Spleen (tissue), 11 donors: ENCODE results near the gene KRT85. TPM values are rescaled to one million over a fixed set of nuclear protein-coding genes. Genes with fewer than 3 reads are reported as not detected.
A peak's percentile ranks its signal among the peaks of the same experiment; 100 is the strongest.

Experiments used
- DNase-seq: peaks from one replicate; pipeline ENCODE4 v3.0.0-alpha.2; 2020
- H3K27ac ChIP-seq, 8 donors: fragments of 200-600 bp; sonication (generic) in 7 of 8; 1 replicate in 4 of 8; 2 replicates in 4 of 8; pipeline versions ENCODE4 v1.5.0 to v1.8.0; 2016 to 2021; ENCODE audit warnings: inconsistent platforms in 4 of 8, mild to moderate bottlenecking in 4 of 8, moderate library complexity in 1 of 8
- H3K27me3 ChIP-seq, 7 donors: fragments of 200-600 bp; sonication (generic) in 6 of 7; replicated peaks in 1 of 7; 1 replicate in 4 of 7; 2 replicates in 3 of 7; pipeline versions ENCODE4 v1.5.0 to v1.8.0; 2016 to 2021; ENCODE audit warnings: inconsistent platforms in 3 of 7, mild to moderate bottlenecking in 1 of 7
- H3K36me3 ChIP-seq, 6 donors: fragments of 200-600 bp; sonication (generic) in 5 of 6; 1 replicate in 4 of 6; 2 replicates in 2 of 6; pipeline versions ENCODE4 v1.5.0 to v1.8.0; 2016 to 2021; ENCODE audit warnings: inconsistent platforms in 2 of 6
- H3K4me1 ChIP-seq, 6 donors: fragments of 200-600 bp; sonication (generic) in 5 of 6; 1 replicate in 3 of 6; 2 replicates in 3 of 6; pipeline versions ENCODE4 v1.5.0 to v1.8.0; 2016 to 2021; ENCODE audit warnings: inconsistent platforms in 3 of 6
- H3K4me3 ChIP-seq, 8 donors: fragments of 200-600 bp; sonication (generic) in 7 of 8; 1 replicate in 4 of 8; 2 replicates in 4 of 8; pipeline versions ENCODE4 v1.5.0 to v1.8.0; 2016 to 2021; ENCODE audit warnings: inconsistent platforms in 4 of 8, mild to moderate bottlenecking in 4 of 8, moderate library complexity in 2 of 8
- H3K9me3 ChIP-seq, 8 donors: fragments of 200-600 bp; sonication (generic) in 7 of 8; 1 replicate in 4 of 8; 2 replicates in 4 of 8; pipeline versions ENCODE4 v1.5.0 to v1.8.0; 2016 to 2021; ENCODE audit warnings: inconsistent platforms in 4 of 8
- POLR2A ChIP-seq, 3 donors: fragments of 450-650 bp; IDR thresholded peaks; one replicate each; pipeline ENCODE4 v1.5.1; 2017; ENCODE audit warnings: antibody characterized with exemption in 3 of 3, mild to moderate bottlenecking in 1 of 3
- POLR2AphosphoS5 ChIP-seq, 3 donors: sonication (generic); formaldehyde crosslinking; IDR thresholded peaks; one replicate each; pipeline ENCODE4 v1.5.1; 2017; ENCODE audit warnings: antibody characterized with exemption in 3 of 3
- whole genome bisulfite sequencing, 5 donors: extraction: QIAGEN DNeasy Blood & Tissue Kit in 3 of 5; methylation state at CpG; one replicate each; pipeline versions ENCODE4 v1.1.5 to v1.1.7; 2013 to 2018; 5-methylcytosine and 5-hydroxymethylcytosine counted together
- intact Hi-C: fragments of 100-400 bp; cut with DNase I; formaldehyde crosslinking; loops from one replicate; pipeline ENCODE4 v1.15.0; 2023; ENCODE audit warnings: low total_unique reads
- polyA plus RNA-seq, 3 donors: library from polyadenylated mRNA; stranded (reverse); fragments of 200-250 nt; gene quantifications; one replicate each; pipeline ENCODE4 v1.2.1, GENCODE V29; 2013
- total RNA-seq, 7 donors: library from RNA; depleted of rRNA in 3 of 7; stranded (reverse); fragments of >200 nt in 3 of 7; fragmentation: NEBNext Ultra II Directional in 4 of 7; extraction: Animal tissue kit (Norgen Biotek cat#: 25700) in 4 of 7; gene quantifications; one replicate each; pipeline versions ENCODE4 v1.1.0 to v1.2.1, GENCODE V29; 2016 to 2021
- TF ChIP-seq, protein P1 (sequence below), 11 experiments: fragments of 200-600 bp in 7 of 11; fragments of 450-650 bp in 4 of 11; sonication (generic) in 4 of 11; IDR thresholded peaks in 8 of 11; conservative IDR thresholded peaks in 3 of 11; 1 replicate in 7 of 11; 2 replicates in 4 of 11; pipeline versions ENCODE4 v1.4.0 to v1.8.0; 2016 to 2021; ENCODE audit warnings: antibody characterized with exemption in 11 of 11, inconsistent platforms in 4 of 11, mild to moderate bottlenecking in 1 of 11
- donor health status: healthy with polysubstance abuse.
- donor health status: DM: no; HTN: no; CAD: no; lungs with moderate emphysema.
- donor health status: DM: no; HTN: no; CAD: no.
- donor health status: Bipolar disorder and iron deficiency.
- donor health status: healthy.
- donor health status: DM: no; HTN: no; CAD: no.
- donor health status: DM: yes; HTN: yes; CAD: no.

KRT85 gene
- total and polyA plus RNA-seq, 10 donors, result 0.52 TPM; not detected in 9

DNA sequence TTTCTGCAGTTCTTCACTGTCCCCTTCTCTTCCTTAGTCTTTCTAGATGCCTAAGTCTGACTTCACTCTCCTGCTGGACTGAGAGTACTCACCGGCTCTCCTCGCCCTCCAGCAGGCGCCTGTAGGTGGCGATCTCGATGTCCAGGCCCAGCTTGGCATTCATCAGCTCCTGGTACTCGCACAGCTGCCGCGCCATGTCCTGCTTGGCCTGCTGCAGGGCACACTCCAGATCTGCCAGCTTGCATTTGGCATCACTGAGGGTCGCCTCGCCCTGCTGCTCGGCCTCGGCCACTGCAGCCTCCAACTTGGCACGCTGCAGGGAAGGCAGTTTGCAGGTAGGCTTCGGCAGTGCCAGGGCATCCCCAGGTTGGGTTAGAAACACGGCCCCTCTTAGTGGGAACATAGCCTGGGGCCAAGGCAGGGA, 13.0 kb upstream of the KRT85 start:
- no peak for TF ChIP-seq POLR2AphosphoS5 (IDR thresholded peaks at IDR 0.05)
- TF ChIP-seq, protein P1, sequence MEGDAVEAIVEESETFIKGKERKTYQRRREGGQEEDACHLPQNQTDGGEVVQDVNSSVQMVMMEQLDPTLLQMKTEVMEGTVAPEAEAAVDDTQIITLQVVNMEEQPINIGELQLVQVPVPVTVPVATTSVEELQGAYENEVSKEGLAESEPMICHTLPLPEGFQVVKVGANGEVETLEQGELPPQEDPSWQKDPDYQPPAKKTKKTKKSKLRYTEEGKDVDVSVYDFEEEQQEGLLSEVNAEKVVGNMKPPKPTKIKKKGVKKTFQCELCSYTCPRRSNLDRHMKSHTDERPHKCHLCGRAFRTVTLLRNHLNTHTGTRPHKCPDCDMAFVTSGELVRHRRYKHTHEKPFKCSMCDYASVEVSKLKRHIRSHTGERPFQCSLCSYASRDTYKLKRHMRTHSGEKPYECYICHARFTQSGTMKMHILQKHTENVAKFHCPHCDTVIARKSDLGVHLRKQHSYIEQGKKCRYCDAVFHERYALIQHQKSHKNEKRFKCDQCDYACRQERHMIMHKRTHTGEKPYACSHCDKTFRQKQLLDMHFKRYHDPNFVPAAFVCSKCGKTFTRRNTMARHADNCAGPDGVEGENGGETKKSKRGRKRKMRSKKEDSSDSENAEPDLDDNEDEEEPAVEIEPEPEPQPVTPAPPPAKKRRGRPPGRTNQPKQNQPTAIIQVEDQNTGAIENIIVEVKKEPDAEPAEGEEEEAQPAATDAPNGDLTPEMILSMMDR (IDR thresholded peaks at IDR 0.05 in 8 of 11, conservative IDR thresholded peaks at IDR 0.05 in 3 of 11), result peak in 4 of 11 experiments; percentile 5 to 29 (median 23)
- H3K36me3 ChIP-seq, result no peaks in the 10 kb centered on the region
- 59 to 67% (median 65%) methylated on average over 14 to 15 of the region's 15 CpGs for WGBS, 5 donors
- H3K4me1 ChIP-seq, result no peaks in the 10 kb centered on the region
- intact Hi-C loops, result loop anchor here (10.0 kb wide), 1 partner anchor 115 kb away; the partner anchor contains the start of gene KRT6A
- no peaks in the 10 kb centered on the region for H3K9me3 ChIP-seq
- no peak for DNase-seq
- H3K4me3 ChIP-seq, result no peak overlapping the region
- H3K27ac ChIP-seq, result no peak overlapping the region
- peaks cover 0 to 27% (median 0%) of the 10 kb centered on the region in 7 donors for H3K27me3 ChIP-seq

GRCh38 chr12:52379536-52379935, 12.3 kb upstream of the KRT85 start:
- Histone ChIP-seq H3K9me3 (no peaks in the 10 kb centered on the region), H3K4me1 (no peaks in the 10 kb centered on the region), H3K36me3 (no peaks in the 10 kb centered on the region), H3K27me3 (peaks cover 0 to 27% (median 0%) of the 10 kb centered on the region in 7 donors), H3K4me3 (no peak overlapping the region), H3K27ac (no peak overlapping the region)
- intact Hi-C loops, result loop anchor here (10.0 kb wide), 1 partner anchor 605 kb away; no protein-coding TSS in a partner anchor
- 79 to 93% (median 85%) methylated on average over 6 of the region's 6 CpGs for WGBS, 5 donors
- DNase-seq, result no peak
- TF ChIP-seq POLR2AphosphoS5 (IDR thresholded peaks at IDR 0.05) (no peak), POLR2A (IDR thresholded peaks at IDR 0.05) (no peak)
- TF ChIP-seq, protein P1 (IDR thresholded peaks at IDR 0.05 in 8 of 11, conservative IDR thresholded peaks at IDR 0.05 in 3 of 11), result no peak

GRCh38 chr12:52378091-52378490, 10.8 kb upstream of the KRT85 start:
- H3K36me3 ChIP-seq, result no peaks in the 10 kb centered on the region
- 66 to 84% (median 76%) methylated on average over 15 to 19 of the region's 19 CpGs for WGBS, 5 donors
- TF ChIP-seq POLR2A (IDR thresholded peaks at IDR 0.05), result no peak
- TF ChIP-seq, protein P1 (IDR thresholded peaks at IDR 0.05 in 8 of 11, conservative IDR thresholded peaks at IDR 0.05 in 3 of 11), result no peak
- no peak for TF ChIP-seq POLR2AphosphoS5 (IDR thresholded peaks at IDR 0.05)
- no peak overlapping the region for H3K27ac ChIP-seq
- peaks cover 0 to 27% (median 0%) of the 10 kb centered on the region in 7 donors for H3K27me3 ChIP-seq
- DNase-seq, result no peak
- no peaks in the 10 kb centered on the region for H3K4me1 ChIP-seq
- H3K9me3 ChIP-seq, result peaks cover 0 to 9% (median 0%) of the 10 kb centered on the region in 8 donors
- no peak overlapping the region for H3K4me3 ChIP-seq
- intact Hi-C loops, result loop anchor here (10.0 kb wide), 1 partner anchor 607 kb away; no protein-coding TSS in a partner anchor

GRCh38 chr12:52377266-52377665, 10.0 kb upstream of the KRT85 start:
- H3K9me3 ChIP-seq, result peaks cover 0 to 9% (median 0%) of the 10 kb centered on the region in 8 donors
- no peak overlapping the region for H3K4me3 ChIP-seq
- 82 to 90% (median 86%) methylated on average over 8 of the region's 8 CpGs for WGBS, 5 donors
- H3K4me1 ChIP-seq, result peaks cover 0 to 3% (median 0%) of the 10 kb centered on the region in 6 donors
- TF ChIP-seq, protein P1 (IDR thresholded peaks at IDR 0.05 in 8 of 11, conservative IDR thresholded peaks at IDR 0.05 in 3 of 11), result no peak
- TF ChIP-seq POLR2A (IDR thresholded peaks at IDR 0.05), result no peak
- no peak for TF ChIP-seq POLR2AphosphoS5 (IDR thresholded peaks at IDR 0.05)
- H3K27me3 ChIP-seq, result peaks cover 0 to 27% (median 0%) of the 10 kb centered on the region in 7 donors
- H3K27ac ChIP-seq, result no peak overlapping the region
- intact Hi-C loops, result loop anchor here (10.0 kb wide), 1 partner anchor 608 kb away; no protein-coding TSS in a partner anchor
- H3K36me3 ChIP-seq, result no peaks in the 10 kb centered on the region
- no peak for DNase-seq
